Measurements from ENCODE around the gene ADGRB3.

DNA sequence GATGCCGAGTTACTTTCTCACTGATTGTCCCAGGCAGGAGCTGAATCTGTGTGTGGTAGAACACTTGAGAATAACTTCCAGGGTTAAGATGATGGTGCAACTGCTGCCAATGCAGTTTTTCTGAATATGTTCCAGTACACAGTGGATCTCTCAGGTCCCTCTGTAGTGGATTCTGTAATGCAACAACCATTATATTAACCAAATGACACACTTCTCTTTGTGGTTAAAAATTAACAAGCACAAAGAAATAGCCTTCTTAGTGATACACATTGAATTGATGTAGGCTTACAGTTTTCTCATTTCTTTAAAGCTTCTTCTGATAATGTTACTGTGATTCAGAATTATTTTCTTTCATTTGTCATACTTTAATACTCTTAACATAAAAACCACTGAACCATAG is 383.8 kb downstream of the ADGRB3 start:
- TF ChIP-seq, protein P1, sequence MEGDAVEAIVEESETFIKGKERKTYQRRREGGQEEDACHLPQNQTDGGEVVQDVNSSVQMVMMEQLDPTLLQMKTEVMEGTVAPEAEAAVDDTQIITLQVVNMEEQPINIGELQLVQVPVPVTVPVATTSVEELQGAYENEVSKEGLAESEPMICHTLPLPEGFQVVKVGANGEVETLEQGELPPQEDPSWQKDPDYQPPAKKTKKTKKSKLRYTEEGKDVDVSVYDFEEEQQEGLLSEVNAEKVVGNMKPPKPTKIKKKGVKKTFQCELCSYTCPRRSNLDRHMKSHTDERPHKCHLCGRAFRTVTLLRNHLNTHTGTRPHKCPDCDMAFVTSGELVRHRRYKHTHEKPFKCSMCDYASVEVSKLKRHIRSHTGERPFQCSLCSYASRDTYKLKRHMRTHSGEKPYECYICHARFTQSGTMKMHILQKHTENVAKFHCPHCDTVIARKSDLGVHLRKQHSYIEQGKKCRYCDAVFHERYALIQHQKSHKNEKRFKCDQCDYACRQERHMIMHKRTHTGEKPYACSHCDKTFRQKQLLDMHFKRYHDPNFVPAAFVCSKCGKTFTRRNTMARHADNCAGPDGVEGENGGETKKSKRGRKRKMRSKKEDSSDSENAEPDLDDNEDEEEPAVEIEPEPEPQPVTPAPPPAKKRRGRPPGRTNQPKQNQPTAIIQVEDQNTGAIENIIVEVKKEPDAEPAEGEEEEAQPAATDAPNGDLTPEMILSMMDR (IDR thresholded peaks at IDR 0.05), result no peak
- TF ChIP-seq POLR2A (IDR thresholded peaks at IDR 0.05), result no peak
- TF ChIP-seq POLR2AphosphoS5 (IDR thresholded peaks at IDR 0.05; ENCODE audit: insufficient read depth in 1 of 2, low read depth in 1 of 2), result no peak
